Fibroblast of skin of back (primary cell): ENCODE results near the gene DMRTA2.
"Not testable (repeated sequence)": the region's sequence is repeated elsewhere in the genome, so short reads cannot be mapped to it uniquely, and the experiment has no call there.

Experiments used
- DNase-seq: peaks from one replicate; pipeline ENCODE4 v3.0.0-alpha.2; 2013

DMRTA2 gene

DNA sequence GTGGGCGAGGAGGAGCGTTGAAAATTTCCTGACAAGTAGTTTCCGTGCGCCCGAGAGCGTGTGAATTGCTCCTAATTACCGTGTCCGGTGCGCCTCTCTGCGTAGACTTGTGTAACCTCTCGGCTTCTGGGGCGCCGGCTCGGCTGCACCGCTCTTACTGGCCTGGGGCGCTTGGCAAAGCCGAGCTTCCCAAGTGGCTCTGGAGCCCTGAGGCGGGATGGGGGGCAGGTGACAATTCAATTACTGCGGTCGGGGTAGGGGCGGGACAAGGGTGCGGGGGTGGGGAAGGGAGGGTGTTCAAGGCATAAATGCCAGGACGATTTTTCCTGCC, 392 bp upstream of the DMRTA2 start:
- no peak for DNase-seq

DNA sequence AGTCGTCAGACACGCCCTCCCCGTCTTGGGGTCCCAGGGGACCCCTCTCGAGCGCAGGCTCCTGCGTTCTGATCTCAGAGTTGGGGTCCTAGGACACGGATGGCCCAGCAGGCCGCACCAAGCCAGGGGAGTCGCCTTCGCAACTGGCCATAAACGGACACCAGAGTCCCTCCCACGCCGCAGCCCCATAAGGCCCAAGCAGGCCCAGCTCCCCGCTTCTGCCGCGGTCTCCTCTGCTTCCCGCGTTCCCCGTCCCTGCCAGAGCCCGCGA, 633 bp downstream of the DMRTA2 start:
- no peak for DNase-seq

DNA sequence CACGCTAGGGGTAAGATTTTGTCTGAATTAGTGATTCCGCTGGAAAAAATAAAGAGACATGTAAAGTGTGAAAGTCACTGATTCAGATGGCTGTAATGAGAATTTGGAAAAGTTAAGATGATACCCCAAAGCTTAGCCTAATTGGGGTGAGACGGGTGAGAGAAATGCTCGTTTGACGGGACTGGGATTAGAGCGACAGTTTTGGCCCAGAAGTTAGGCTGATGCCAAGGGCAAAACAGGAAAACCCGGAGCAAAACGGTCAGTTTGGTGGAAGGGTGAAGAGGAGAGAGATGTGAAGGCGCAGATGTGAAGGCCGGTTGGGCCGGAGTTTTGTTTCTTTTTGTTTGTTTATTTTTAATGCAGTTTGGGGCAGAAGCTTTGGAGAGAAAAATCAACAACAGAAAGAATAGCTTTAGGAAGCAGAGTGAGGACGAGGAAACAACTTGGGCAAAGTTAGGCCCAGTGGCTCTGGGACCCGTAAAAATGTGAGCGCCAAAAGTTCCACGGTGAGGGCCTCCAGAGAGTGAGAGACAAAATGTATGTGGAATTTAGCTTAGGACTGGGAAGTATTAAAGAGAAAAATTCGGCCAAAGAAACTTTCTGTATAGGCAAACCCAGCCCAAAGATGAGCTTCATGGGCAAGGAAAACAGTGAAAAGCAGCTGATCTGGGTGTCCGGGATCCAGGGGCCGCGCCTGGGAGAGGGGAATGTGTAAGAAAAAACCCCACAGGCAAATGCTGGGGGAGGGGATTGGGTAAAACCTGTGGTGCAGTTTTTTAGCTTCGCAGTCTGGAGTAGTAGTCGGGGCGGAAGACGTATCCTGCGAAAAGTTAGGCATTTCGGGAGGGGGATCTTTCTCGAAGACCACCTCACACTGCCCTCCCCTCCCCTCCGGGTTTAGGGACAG, 1.2 kb downstream of the DMRTA2 start:
- no peak for DNase-seq

- DNase-seq: no peak
Observed at GRCh38 chr1:50421366-50421748, 1.9 kb downstream of the DMRTA2 start.

DNA sequence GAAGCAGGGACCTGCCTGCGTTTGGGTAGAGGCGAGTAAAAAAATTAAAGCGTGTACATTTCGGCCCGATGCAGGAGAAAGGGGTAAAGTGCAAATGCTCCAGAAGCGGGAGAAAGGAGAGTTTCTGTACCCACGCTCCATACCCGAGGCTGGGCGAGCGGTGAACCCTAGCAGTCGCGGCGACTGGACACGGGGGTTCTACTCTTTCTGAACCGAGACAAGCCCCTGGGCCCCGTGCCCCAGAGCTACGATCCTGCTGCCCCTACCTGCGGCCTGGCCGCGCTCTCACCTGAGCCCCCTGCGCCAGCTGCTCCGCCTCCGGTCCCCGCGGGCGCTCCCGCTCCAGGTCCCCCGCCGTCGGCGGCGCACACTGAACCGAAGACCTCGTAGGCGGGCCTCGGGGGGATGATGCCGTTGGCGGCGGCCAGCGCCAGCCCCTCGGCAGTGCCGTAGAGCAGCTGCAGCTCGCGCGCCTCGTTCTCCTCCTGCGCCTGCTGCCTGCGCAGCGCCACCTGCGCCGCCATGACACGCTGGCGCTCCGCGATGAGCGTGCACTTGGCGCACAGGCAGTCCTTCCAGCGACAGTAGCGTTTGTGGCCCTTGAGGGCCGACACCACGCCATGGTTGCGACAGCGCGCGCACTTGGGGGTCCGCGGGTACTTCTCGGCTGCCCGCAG, 2.4 kb downstream of the DMRTA2 start:
- no peak for DNase-seq

DNA sequence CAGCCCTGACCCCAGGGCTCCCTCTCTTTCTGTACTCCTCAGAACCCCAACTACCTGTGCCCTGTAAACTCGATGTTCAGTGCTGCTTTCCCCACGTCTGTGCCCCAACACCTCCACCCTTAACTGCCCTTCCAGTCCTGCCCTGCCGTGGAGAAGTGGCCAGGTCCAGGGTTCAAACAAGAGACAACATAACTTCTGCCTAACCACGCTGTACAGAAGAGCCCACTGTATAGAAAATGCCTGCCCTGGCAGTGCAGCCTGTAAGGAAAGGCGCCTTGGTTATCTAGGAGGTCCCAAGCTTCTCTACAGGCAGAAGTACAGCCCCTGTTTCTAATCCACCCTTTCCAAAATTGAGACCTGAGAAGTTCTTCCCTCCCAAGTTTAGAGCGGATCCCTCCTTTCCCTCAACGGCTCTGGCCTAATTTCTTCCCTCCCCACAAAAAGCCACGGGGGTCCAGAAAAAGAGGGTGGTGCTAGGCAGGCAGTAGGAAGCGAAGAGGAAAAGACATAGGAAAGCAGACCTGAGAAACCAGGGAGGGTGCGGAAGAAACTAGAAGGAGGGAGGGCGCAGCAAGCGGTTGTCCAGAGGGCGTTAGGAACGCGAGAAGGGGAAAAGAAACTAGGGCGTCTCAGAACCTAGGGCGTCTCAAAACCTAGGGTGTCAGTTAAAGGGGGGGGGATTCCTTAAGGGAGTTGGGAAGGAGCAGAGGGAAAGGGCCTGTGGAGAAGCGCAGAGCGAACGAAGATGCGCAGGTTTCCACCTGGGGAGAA, 3.2 kb downstream of the DMRTA2 start:
- DNase-seq: no peak

- no peak for DNase-seq
Observed at GRCh38 chr1:50419192-50419906, 3.9 kb downstream of the DMRTA2 start.

DNA sequence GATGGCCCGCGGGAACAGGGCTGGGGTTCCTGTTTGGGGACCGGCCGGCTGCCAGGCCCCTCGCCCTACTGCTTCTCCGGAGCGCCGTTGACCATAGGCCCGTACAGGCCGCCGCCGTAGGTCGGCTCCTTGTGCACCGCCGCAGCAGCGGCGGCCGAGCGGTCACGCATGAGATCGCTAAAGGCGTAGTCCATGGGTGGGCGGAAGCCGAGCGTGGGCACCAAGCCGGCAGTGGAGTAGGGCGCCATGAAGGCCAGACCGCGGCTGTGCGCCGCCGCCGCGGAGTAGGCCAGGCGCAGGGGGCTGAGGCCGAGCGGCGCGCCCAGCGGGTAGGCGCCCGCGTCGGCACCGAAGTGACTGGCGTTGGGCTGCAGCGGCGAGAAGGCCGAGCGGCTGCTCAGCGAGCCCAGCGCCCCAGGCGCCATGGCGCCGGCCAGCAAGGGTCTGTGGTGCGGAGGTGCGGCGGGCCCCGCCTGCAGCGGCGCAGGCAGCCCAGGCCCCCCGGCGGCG, 4.6 kb downstream of the DMRTA2 start:
- no peak for DNase-seq

DNA sequence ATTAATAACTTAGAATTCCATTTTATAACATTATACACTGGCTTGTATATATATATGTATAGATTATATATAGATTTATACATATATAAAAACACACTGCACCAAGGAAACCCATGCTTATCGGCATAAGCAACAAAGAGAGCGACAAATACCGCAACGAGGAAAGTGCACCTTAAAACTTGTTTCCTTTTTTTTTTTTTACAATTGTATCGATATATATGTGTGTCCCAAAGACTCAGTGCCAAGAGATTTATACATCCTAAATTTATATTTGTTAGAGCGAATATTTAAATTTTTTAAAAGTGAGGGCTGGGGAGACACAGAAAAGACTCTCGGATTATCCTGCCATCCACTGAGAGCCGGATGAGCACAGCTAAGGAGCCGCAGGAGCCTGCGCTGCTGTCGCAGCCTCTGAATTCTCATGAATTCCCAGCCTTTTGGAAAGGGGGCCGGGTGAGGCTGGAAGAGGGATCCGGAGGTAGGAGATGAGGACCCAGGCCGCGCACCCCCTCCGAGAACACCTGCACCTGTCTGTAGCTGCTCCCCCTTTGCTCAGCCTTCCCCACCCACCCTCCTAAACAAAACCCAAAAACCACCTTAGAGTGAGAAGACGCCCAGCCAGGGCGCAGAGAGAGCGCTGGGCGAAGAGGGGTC, 5.2 kb downstream of the DMRTA2 start:
- DNase-seq: no peak

- DNase-seq: no peak
Observed at GRCh38 chr1:50417507-50417906, 5.7 kb downstream of the DMRTA2 start.

DNA sequence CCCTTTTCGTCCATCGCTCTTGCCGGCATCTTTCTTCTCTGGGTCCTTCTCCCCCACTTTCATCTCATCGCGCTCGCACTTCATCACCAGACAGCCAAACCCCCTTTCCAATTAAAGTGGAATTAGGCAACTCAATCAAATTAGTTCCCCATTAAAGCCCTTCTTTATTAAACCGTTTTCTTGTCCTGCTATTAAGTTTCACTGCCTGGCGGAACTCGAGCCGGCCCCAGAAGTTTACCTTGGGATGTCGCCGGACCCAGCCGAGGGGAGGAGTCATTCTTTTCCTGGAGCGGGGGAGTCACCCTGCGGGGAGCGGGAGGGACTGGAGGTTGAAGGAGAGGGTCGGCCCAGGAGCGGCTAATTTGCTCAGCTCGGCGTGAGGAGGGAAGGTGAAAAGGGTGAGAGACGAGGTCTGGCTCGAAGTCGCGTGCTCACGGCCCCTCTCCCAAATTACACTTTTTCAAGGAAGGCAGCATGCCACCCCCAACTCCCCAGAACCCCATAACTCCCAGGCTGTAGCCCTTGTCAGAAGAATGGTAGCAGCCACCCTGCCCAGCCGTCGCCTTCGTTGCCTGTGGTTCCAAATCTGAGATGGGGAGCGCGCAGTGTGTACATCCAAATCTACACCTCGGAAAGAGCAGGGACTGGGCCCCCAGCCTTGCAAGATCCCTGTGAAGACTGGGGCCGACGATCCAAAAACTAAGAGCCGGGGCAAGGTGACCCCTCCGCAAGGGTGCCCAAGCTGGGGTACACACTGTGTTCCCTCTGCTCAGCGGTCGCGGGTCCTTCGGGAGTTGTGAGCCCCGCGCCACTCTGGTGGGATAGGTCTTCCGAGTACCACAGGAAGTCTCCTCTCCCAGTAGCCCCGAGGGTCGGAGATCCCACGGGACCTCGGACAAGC, 6.4 kb downstream of the DMRTA2 start:
- DNase-seq: no peak

DNA sequence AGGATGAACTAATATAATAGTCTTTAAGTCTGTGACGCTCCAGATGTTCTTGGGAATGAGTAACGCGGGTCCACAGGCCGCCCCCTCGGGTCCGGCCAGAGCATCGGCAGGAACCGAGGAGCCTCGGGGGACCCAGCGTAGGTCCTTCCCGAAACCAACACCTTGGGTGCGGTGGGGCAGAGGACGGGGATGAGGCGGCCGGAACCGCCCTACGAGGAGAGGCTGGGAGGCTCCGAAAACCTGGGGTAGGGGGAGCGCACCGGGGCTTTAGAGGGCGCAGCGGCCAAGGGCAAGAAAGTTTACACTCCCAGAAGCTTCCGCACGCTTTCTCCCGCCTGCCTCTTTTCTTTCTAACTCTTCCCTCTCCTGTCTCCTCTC, 7.1 kb downstream of the DMRTA2 start:
- DNase-seq: no peak

- no peak for DNase-seq
Observed at GRCh38 chr1:50415235-50416149, 7.8 kb downstream of the DMRTA2 start.

- DNase-seq: no peak
Observed at GRCh38 chr1:50414853-50415234, 8.4 kb downstream of the DMRTA2 start.

DNA sequence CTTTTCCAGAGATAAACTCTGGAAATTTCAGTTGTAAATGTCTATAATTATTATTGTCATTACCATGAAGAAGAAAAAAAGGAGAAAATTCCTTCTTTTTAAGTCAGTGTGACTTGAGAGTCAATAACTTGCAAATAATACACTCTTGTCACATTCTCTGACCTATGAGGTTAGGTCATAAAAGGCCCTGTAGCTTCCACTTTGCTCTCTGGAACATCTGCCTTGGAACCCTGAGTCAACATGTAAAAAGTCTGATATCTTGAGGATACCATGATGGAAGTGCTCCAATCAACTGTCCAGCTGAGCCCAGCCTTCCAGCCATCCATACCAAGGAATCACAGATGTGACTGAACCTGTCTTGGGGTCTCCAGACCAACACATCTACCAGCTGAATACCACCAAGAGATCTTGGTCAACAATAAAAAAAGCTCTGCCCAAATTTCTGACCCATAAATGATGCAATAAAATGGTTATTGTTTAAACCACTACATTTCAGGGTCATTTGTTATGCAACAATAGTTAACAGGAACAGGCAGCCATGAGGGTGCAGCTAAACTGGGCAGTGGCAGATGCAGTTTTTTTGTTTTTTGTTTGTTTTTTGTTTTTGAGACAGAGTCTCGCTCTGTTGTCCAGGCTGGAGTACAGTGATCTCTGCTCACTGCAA, 10.3 kb downstream of the DMRTA2 start:
- DNase-seq: no peak

DNA sequence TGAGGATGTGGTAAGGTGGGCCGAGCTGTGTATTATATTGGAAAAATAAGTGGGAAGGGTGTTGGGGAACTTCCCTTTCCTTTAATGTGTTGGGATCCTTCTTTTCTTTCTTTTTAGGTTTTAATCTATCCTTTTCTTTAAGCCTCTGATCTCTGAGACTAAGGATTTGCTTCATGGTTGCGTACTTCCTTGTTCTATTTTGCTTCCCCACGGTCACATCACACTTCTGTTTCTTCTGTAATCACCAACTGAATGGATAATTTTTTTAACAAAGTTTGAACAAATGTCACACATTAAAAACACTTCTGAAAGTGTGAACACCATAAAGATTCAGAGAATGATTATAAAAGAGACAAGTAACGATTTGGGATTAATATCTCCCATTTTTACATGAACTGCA, 17.4 kb downstream of the DMRTA2 start:
- DNase-seq: no peak

- no peak for DNase-seq
Observed at GRCh38 chr1:50393522-50394120, 29.6 kb downstream of the DMRTA2 start.

DNA sequence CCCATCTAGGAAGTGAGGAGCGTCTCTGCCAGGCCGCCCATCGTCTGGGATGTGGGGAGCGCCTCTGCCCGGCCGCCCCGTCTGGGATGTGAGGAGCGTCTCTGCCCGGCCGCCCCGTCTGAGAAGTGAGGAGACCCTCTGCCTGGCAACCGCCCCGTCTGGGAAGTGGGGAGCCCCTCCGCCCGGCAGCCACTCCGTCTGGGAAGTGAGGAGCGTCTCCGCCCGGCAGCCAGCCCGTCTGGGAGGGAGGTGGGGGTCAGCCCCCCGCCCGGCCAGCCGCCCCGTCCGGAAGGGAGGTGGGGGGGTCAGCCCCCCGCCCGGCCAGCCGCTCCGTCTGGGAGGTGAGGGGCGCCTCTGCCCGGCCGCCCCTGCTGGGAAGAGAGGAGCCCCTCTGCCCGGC, 41.7 kb downstream of the DMRTA2 start:
- not testable (repeated sequence) for DNase-seq

DNA sequence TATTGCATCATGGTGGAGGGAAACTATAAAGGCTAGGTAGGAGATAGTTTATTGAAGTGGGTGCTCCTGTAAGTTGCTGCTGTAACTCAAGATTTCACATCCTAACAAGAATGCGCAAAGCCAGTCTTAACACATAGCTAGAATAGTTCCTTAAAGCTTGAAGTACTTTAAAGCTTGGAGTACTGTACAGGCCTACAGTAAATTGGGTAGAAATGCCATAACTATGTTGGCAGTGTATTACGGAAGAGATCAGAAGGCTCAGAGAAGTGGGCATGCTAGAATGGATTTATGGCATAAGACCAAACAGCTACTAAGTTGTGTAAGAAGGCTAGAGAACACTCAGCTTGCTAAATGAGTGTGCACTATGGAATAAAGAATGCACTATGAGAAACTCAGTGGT, 44.5 kb downstream of the DMRTA2 start:
- DNase-seq: no peak
